K562 (cell line): ENCODE data around the gene PDE6C. TPM values are rescaled to one million over a fixed set of nuclear protein-coding genes. Genes with fewer than 3 reads are reported as not detected.

ENCODE experiments used
- ATAC-seq: fragments of 200-7000 bp; cut with Tn5 transposase; 3 replicates; pipeline ENCODE4 v1.9.1; 2020; ENCODE audit warnings: moderate library complexity
- BruUV-seq: library from RNA; stranded (reverse); fragments of 400-500 nt; replicated peaks from 2 replicates; lab custom pipeline; 2021; lab: Mats Ljungman, UMichigan
- CTCF ChIA-PET: fragments of 300-600 bp; formaldehyde crosslinking; extraction: SDS; loops from one replicate; lab custom pipeline; 2021; ENCODE audit warnings: low intra/inter-chr PET ratio; lab: Yijun Ruan, JAX
- POLR2A ChIA-PET: fragments of 300-600, 350-650 bp; sonication (Branson Sonifier 250); formaldehyde crosslinking; extraction: SDS; loops from one replicate; lab custom pipeline; 2021; ENCODE audit warnings: antibody characterized with exemption, inconsistent platforms; lab: Yijun Ruan, JAX
- DNase-seq, 4 experiments: peaks; one replicate each; pipeline versions ENCODE4 v3.0.0 to v3.0.0-alpha.2; 2011 to 2018; ENCODE audit warnings: low spot score in 3 of 4, mixed read lengths in 3 of 4; ENCODE audit errors: extremely low read depth in 1 of 4
- FAIRE-seq: peaks from 2 replicates; lab custom pipeline; 2011; peaks lifted over from hg19 to GRCh38; lab: Jason Lieb, UNC
- H2AFZ ChIP-seq: 2 replicates; pipeline ENCODE4 v1.6.0; 2011; ENCODE audit warnings: low read depth, low read length, control low read depth, inconsistent platforms
- H3K27ac ChIP-seq: fragments of 200-600 bp; 3 replicates; pipeline ENCODE4 v1.8.0; 2011; ENCODE audit warnings: low read depth, mild to moderate bottlenecking, control low read depth, inconsistent platforms, low read length, moderate library complexity, mixed read lengths; ENCODE audit errors: extremely low read depth
- H3K27me3 ChIP-seq, 2 experiments: fragments of 300-600 bp in 1 of 2; 2 replicates in 1 of 2; 3 replicates in 1 of 2; pipeline versions ENCODE4 v1.6.0 to v1.8.0; 2011; ENCODE audit warnings: inconsistent platforms in 2 of 2, low read length in 2 of 2, mild to moderate bottlenecking in 1 of 2, mixed read lengths in 1 of 2, moderate library complexity in 1 of 2; ENCODE audit not compliant: control insufficient read depth in 2 of 2, insufficient read depth in 2 of 2
- H3K36me3 ChIP-seq: fragments of 300-600 bp; 3 replicates; pipeline ENCODE4 v1.8.0; 2011; ENCODE audit warnings: mild to moderate bottlenecking, low read length, inconsistent platforms; ENCODE audit not compliant: control insufficient read depth, insufficient read depth
- H3K4me1 ChIP-seq, 2 experiments: fragments of 200-600 bp in 1 of 2; replicated peaks in 1 of 2; 2 replicates in 1 of 2; 3 replicates in 1 of 2; pipeline versions ENCODE4 v1.5.1 to v1.8.0; 2011; ENCODE audit warnings: inconsistent platforms in 2 of 2, low read length in 2 of 2, mild to moderate bottlenecking in 1 of 2, mixed read lengths in 1 of 2, moderate library complexity in 1 of 2; ENCODE audit not compliant: control insufficient read depth in 2 of 2, insufficient read depth in 2 of 2
- H3K4me2 ChIP-seq: 2 replicates; pipeline ENCODE4 v1.6.1; 2011; ENCODE audit warnings: low read length, control low read depth, inconsistent platforms, mixed read lengths; ENCODE audit not compliant: insufficient read depth
- H3K4me3 ChIP-seq: fragments of 200-600 bp; sonication (generic), shearing (Covaris generic); 2 replicates; pipeline ENCODE4 v1.5.1; 2016; ENCODE audit warnings: control low read depth, inconsistent platforms
- H3K79me2 ChIP-seq: fragments of 200-600 bp; 3 replicates; pipeline ENCODE4 v1.8.0; 2011; ENCODE audit warnings: low read length, inconsistent platforms; ENCODE audit not compliant: control insufficient read depth, insufficient read depth
- H3K9ac ChIP-seq, 2 experiments: 2 replicates each; pipeline versions ENCODE4 v1.6.0 to v1.6.1; 2011; ENCODE audit warnings: low read depth in 2 of 2, low read length in 2 of 2, control low read depth in 1 of 2, inconsistent platforms in 1 of 2, mild to moderate bottlenecking in 1 of 2, mixed read lengths in 1 of 2; ENCODE audit not compliant: insufficient read depth in 1 of 2
- H3K9me1 ChIP-seq: one replicate; pipeline ENCODE4 v1.6.0; 2011; ENCODE audit warnings: inconsistent platforms, mild to moderate bottlenecking, low read length, moderate library complexity; ENCODE audit not compliant: control insufficient read depth, insufficient read depth
- H3K9me3 ChIP-seq: replicated peaks from 2 replicates; pipeline ENCODE4 v1.5.1; 2011; ENCODE audit warnings: low read depth, low read length, inconsistent platforms; ENCODE audit not compliant: control insufficient read depth, insufficient read depth
- H4K20me1 ChIP-seq: replicated peaks from 2 replicates; pipeline ENCODE4 v1.6.1; 2011; ENCODE audit warnings: low read length, inconsistent platforms, mixed read lengths; ENCODE audit not compliant: control insufficient read depth, insufficient read depth
- ADNP ChIP-seq: fragments of 200-800 bp; sonication (Bioruptor generic); IDR thresholded peaks from 2 replicates; pipeline ENCODE4 v1.6.1; 2016; ENCODE audit warnings: missing genetic modification characterization, missing compliant biosample characterization
- BRD4 ChIP-seq: fragments of 200-600 bp; sonication (generic); IDR thresholded peaks from 2 replicates; pipeline ENCODE4 v1.6.1; 2017; ENCODE audit warnings: inconsistent platforms
- ILF3 ChIP-seq: fragments of 450-650 bp; IDR thresholded peaks from 2 replicates; pipeline ENCODE4 v1.6.1; 2018; ENCODE audit warnings: antibody characterized with exemption, mild to moderate bottlenecking, moderate library complexity, borderline replicate concordance
- NR3C1 ChIP-seq: sonication (generic); formaldehyde crosslinking; IDR thresholded peaks from 2 replicates; pipeline ENCODE4 v1.8.1; 2022; ENCODE audit warnings: missing genetic modification reagents
- PPARD ChIP-seq: fragments of 250-450 bp; sonication (Bioruptor Pico); IDR thresholded peaks from 2 replicates; pipeline ENCODE4 v1.8.0; 2022; ENCODE audit warnings: inconsistent platforms, mild to moderate bottlenecking, moderate library complexity
- PRPF4 ChIP-seq: fragments of 200-400 bp; formaldehyde crosslinking; IDR thresholded peaks from one replicate; pipeline ENCODE4 v1.6.1; 2017; ENCODE audit warnings: low read length, low read depth, mild to moderate bottlenecking; ENCODE audit not compliant: insufficient read depth, poor library complexity, severe bottlenecking
- RBM14 ChIP-seq: fragments of 200-400 bp; formaldehyde crosslinking; IDR thresholded peaks from 2 replicates; pipeline ENCODE4 v1.6.1; 2018; ENCODE audit warnings: low read depth, mild to moderate bottlenecking, low read length, moderate library complexity, borderline replicate concordance; ENCODE audit not compliant: insufficient read depth
- RCOR1 ChIP-seq, 2 experiments: IDR thresholded peaks; 2 replicates each; pipeline ENCODE4 v1.6.1; 2012; ENCODE audit warnings: low read depth in 2 of 2, low read length in 2 of 2, borderline replicate concordance in 1 of 2, improper control_type of control experiment in 1 of 2
- ZEB2 ChIP-seq: fragments of 450-650 bp; IDR thresholded peaks from 2 replicates; pipeline ENCODE4 v1.6.1; 2016
- ZNF431 ChIP-seq: sonication (generic); formaldehyde crosslinking; IDR thresholded peaks from 2 replicates; pipeline ENCODE4 v1.8.0; 2022; ENCODE audit warnings: mild to moderate bottlenecking, missing genetic modification reagents
- WGBS: fragments of 100-300 bp; shearing (Covaris generic); methylation state at CpG from one replicate; pipeline ENCODE4 v1.1.6; 2016; ENCODE audit warnings: low coverage, mixed read lengths; ENCODE audit not compliant: insufficient coverage; ENCODE audit errors: missing lambda C conversion rate; 5-methylcytosine and 5-hydroxymethylcytosine counted together
- in situ Hi-C: fragments of 300-500 bp; cut with MboI; formaldehyde crosslinking; loops from 4 replicates; pipeline ENCODE4 v1.15.0; 2018; ENCODE audit warnings: inconsistent platforms, mixed read lengths
- intact Hi-C: fragments of 100-400 bp; cut with micrococcal nuclease; formaldehyde crosslinking; loops from 2 replicates; pipeline ENCODE4 v1.14.2; 2022
- polyA plus RNA-seq, 8 experiments: library from polyadenylated mRNA; depleted of rRNA in 4 of 8; stranded (reverse) in 5 of 8; unstranded in 3 of 8; fragments of >200 nt; fragmentation: Nextera tagmentation in 2 of 8; fragmentation: Illumina TruSeq in 1 of 8; extraction: Ambion mirVana in 2 of 8; extraction: Trizol in 1 of 8; gene quantifications; 2 replicates each; pipeline versions ENCODE4 v1.2.1 to v1.2.3, GENCODE V29; 2011 to 2014; ENCODE audit warnings: inconsistent platforms in 1 of 8, missing spikeins in 1 of 8
- total RNA-seq, 7 experiments: library from RNA; depleted of rRNA in 6 of 7; stranded (reverse); fragments of >200 nt in 6 of 7; fragmentation: Illumina TruSeq in 2 of 7; extraction: Trizol in 2 of 7; gene quantifications; 2 replicates each; pipeline versions ENCODE4 v1.2.1 to v1.2.3, GENCODE V29; 2011 to 2021; ENCODE audit warnings: low replicate concordance in 1 of 7
- TF ChIP-seq, protein P1 (sequence below): fragments of 200-800 bp; sonication (Bioruptor generic); IDR thresholded peaks from 2 replicates; pipeline ENCODE4 v1.6.1; 2017; ENCODE audit warnings: missing genetic modification characterization, missing compliant biosample characterization
- TF ChIP-seq, protein P2 (sequence below): fragments of 450-650 bp; IDR thresholded peaks from 2 replicates; pipeline ENCODE4 v1.7.1; 2018; ENCODE audit warnings: mild to moderate bottlenecking, low read depth; ENCODE audit not compliant: partially characterized antibody
- TF ChIP-seq, protein P3 (sequence below), 2 experiments: fragments of 450-650 bp in 1 of 2; sonication (generic) in 1 of 2; formaldehyde crosslinking in 1 of 2; IDR thresholded peaks in 1 of 2; conservative IDR thresholded peaks in 1 of 2; 2 replicates each; pipeline versions ENCODE4 v1.6.1 to v1.8.1; 2016 to 2023; ENCODE audit warnings: mild to moderate bottlenecking in 2 of 2, moderate library complexity in 2 of 2, inconsistent platforms in 1 of 2, missing genetic modification reagents in 1 of 2

The PDE6C gene
- total and polyA plus RNA-seq, 9 of the 15 experiments (the other 6 are each of a cell fraction or from before 2014, with no cell fraction given) = not detected

DNA sequence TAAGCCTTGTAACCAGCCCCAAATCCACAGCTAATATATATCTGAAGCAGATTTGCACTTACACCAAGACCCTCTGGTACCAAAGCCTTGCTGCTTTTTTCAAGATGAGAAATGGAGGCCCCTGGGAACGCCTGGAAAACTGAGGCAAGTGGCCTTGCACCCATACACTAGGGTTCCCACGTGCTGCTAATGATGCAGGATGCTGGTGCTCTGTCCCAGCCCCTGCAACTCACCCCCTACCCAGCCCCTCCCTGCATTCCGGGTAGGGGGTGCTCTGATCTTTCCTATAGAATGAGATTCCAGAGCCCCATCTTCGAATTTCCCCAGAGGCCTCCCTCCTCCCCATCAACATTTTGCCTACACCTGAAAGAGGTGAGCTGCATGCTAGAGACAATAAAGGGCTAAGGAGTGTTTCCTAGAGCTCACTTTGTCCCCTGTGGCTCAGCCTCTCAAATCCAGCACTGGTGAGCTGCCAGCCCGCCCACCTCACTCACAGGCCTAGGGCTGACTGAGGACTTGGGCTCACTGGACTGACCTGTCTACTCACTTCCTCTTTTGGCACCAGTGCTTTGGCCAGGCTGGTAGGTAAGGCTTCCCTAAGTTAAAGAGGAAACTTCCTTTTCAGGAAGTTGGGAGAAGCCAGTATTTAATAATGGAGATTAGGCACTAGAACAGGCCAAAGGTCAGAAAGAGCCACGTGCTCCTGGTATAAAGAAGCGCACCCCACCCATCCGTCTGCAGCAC lies 21.1 kb upstream of the PDE6C start (continued):
- TF ChIP-seq, protein P1, sequence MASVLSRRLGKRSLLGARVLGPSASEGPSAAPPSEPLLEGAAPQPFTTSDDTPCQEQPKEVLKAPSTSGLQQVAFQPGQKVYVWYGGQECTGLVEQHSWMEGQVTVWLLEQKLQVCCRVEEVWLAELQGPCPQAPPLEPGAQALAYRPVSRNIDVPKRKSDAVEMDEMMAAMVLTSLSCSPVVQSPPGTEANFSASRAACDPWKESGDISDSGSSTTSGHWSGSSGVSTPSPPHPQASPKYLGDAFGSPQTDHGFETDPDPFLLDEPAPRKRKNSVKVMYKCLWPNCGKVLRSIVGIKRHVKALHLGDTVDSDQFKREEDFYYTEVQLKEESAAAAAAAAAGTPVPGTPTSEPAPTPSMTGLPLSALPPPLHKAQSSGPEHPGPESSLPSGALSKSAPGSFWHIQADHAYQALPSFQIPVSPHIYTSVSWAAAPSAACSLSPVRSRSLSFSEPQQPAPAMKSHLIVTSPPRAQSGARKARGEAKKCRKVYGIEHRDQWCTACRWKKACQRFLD (CRISPR knock-in tag) = no peak
- no peak for TF ChIP-seq ADNP

DNA sequence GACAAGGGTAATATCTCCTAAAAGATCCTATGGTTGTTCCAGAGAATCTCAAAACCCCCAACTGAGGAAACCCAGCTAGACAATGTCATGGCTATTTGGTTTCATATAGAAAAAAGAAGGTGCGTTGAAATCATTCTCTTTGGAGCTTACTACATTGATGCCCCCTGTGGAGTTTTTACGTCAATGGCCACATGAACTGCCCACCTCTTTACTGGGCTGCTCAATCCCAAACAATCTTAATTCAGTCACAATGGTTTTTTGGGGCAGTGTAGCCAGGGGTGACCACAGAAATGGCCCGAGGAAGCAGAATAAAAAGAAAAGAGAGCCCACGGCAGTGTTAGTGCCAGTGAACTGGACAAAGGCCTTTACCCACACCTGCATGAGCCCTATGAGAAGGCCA lies 19.1 kb upstream of the PDE6C start:
- BruUV-seq = no TSS peak
- ATAC-seq (no peak), DNase-seq (no peak), FAIRE-seq (no peak)
- no peaks in the 10 kb centered on the region for H3K9me1 ChIP-seq
- peaks cover 0 to 11% of the 10 kb centered on the region in 2 experiments; a peak in 2 of 5 replicates for H3K27me3 ChIP-seq
- H3K9ac ChIP-seq = no peak overlapping the region
- no peaks in the 10 kb centered on the region for H3K36me3 ChIP-seq
- H3K27ac ChIP-seq = no peak overlapping the region
- TF ChIP-seq RBM14 (no peak), BRD4 (no peak), ZNF431 (CRISPR knock-in tag) (no peak), ZEB2 (no peak), NR3C1 (no peak), PRPF4 (no peak), RCOR1 (IDR thresholded peaks at IDR 0.05; ENCODE audit: borderline replicate concordance in 1 of 2, low read depth in 2 of 2, low read length in 2 of 2) (no peak), ILF3 (no peak), PPARD (no peak)
- TF ChIP-seq, protein P2, sequence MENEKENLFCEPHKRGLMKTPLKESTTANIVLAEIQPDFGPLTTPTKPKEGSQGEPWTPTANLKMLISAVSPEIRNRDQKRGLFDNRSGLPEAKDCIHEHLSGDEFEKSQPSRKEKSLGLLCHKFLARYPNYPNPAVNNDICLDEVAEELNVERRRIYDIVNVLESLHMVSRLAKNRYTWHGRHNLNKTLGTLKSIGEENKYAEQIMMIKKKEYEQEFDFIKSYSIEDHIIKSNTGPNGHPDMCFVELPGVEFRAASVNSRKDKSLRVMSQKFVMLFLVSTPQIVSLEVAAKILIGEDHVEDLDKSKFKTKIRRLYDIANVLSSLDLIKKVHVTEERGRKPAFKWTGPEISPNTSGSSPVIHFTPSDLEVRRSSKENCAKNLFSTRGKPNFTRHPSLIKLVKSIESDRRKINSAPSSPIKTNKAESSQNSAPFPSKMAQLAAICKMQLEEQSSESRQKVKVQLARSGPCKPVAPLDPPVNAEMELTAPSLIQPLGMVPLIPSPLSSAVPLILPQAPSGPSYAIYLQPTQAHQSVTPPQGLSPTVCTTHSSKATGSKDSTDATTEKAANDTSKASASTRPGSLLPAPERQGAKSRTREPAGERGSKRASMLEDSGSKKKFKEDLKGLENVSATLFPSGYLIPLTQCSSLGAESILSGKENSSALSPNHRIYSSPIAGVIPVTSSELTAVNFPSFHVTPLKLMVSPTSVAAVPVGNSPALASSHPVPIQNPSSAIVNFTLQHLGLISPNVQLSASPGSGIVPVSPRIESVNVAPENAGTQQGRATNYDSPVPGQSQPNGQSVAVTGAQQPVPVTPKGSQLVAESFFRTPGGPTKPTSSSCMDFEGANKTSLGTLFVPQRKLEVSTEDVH = no peak
- TF ChIP-seq, protein P3, sequence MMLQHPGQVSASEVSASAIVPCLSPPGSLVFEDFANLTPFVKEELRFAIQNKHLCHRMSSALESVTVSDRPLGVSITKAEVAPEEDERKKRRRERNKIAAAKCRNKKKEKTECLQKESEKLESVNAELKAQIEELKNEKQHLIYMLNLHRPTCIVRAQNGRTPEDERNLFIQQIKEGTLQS (IDR thresholded peaks at IDR 0.05) = no peak
- TF ChIP-seq, protein P3 (CRISPR knock-in tag; conservative IDR thresholded peaks at IDR 0.05) = no peak
- POLR2A ChIA-PET = no interaction called here
- 26% methylated on average over 3 of the region's 4 CpGs for WGBS
- no peaks in the 10 kb centered on the region; a peak in 1 of 5 replicates for H3K4me1 ChIP-seq
- no peak overlapping the region for H3K4me3 ChIP-seq
- no peaks in the 10 kb centered on the region for H4K20me1 ChIP-seq
- H3K79me2 ChIP-seq = no peaks in the 10 kb centered on the region
- intact Hi-C loops = no loop called here
- in situ Hi-C loops = no loop called here
- H2AFZ ChIP-seq = no peak overlapping the region
- CTCF ChIA-PET = no interaction called here
- no peaks in the 10 kb centered on the region for H3K9me3 ChIP-seq
- H3K4me2 ChIP-seq = no peak overlapping the region
